Astrocyte (in vitro differentiated cells and primary cell): Measurements from ENCODE around the gene PIK3C2B. TPM values are rescaled to one million over a fixed set of nuclear protein-coding genes. Genes with fewer than 3 reads are reported as not detected.

Experiments
- DNase-seq: peaks from one replicate; pipeline ENCODE4 v3.0.0-alpha.2; 2010; ENCODE audit warnings: low read depth
- FAIRE-seq: peaks from 2 replicates; lab custom pipeline; 2011; peaks lifted over from hg19 to GRCh38; lab: Jason Lieb, UNC
- H2AFZ ChIP-seq: 2 replicates; pipeline ENCODE4 v1.6.0; 2012; ENCODE audit warnings: low read depth, low read length, inconsistent platforms
- H3K27ac ChIP-seq: 2 replicates; pipeline ENCODE4 v1.5.1; 2011; ENCODE audit warnings: low read depth, low read length, inconsistent platforms
- H3K27me3 ChIP-seq: 2 replicates; pipeline ENCODE4 v1.6.0; 2011; ENCODE audit warnings: low read length, inconsistent platforms; ENCODE audit not compliant: insufficient read depth
- H3K36me3 ChIP-seq: 2 replicates; pipeline ENCODE4 v1.5.1; 2011; ENCODE audit warnings: low read length, inconsistent platforms; ENCODE audit not compliant: insufficient read depth
- H3K4me1 ChIP-seq: 2 replicates; pipeline ENCODE4 v1.5.1; 2011; ENCODE audit warnings: low read length, inconsistent platforms; ENCODE audit not compliant: insufficient read depth
- H3K4me2 ChIP-seq: 2 replicates; pipeline ENCODE4 v1.6.0; 2012; ENCODE audit warnings: low read length, inconsistent platforms
- H3K4me3 ChIP-seq: 2 replicates; pipeline ENCODE4 v1.5.1; 2011; ENCODE audit warnings: low read depth, mild to moderate bottlenecking, low read length, inconsistent platforms; ENCODE audit not compliant: insufficient read depth
- H3K79me2 ChIP-seq: 2 replicates; pipeline ENCODE4 v1.6.0; 2012; ENCODE audit warnings: mild to moderate bottlenecking, low read length, inconsistent platforms; ENCODE audit not compliant: insufficient read depth
- H3K9ac ChIP-seq: 2 replicates; pipeline ENCODE4 v1.6.0; 2012; ENCODE audit warnings: mild to moderate bottlenecking, low read length, inconsistent platforms
- H3K9me3 ChIP-seq: 2 replicates; pipeline ENCODE4 v1.5.1; 2012; ENCODE audit warnings: low read depth, mild to moderate bottlenecking, low read length, inconsistent platforms; ENCODE audit not compliant: insufficient read depth
- H4K20me1 ChIP-seq: 2 replicates; pipeline ENCODE4 v1.6.0; 2012; ENCODE audit warnings: low read length, inconsistent platforms; ENCODE audit not compliant: insufficient read depth
- H3K27ac Mint-ChIP-seq: one replicate; pipeline ENCODE4 v1.8.0; 2021; ENCODE audit warnings: mild to moderate bottlenecking, mixed read lengths; ENCODE audit not compliant: unreplicated experiment
- H3K27me3 Mint-ChIP-seq: one replicate; pipeline ENCODE4 v1.8.0; 2021; ENCODE audit warnings: low read depth, mixed read lengths; ENCODE audit not compliant: unreplicated experiment
- H3K36me3 Mint-ChIP-seq: one replicate; pipeline ENCODE4 v1.8.0; 2021; ENCODE audit warnings: low read depth, mixed read lengths; ENCODE audit not compliant: unreplicated experiment
- H3K4me1 Mint-ChIP-seq: one replicate; pipeline ENCODE4 v1.8.0; 2021; ENCODE audit warnings: low read depth, mixed read lengths; ENCODE audit not compliant: unreplicated experiment
- H3K4me3 Mint-ChIP-seq: one replicate; pipeline ENCODE4 v1.8.0; 2021; ENCODE audit warnings: mild to moderate bottlenecking, moderate library complexity, mixed read lengths; ENCODE audit not compliant: unreplicated experiment
- H3K9me3 Mint-ChIP-seq: one replicate; pipeline ENCODE4 v1.8.0; 2021; ENCODE audit warnings: mild to moderate bottlenecking, mixed read lengths; ENCODE audit not compliant: unreplicated experiment
- EZH2 ChIP-seq: IDR thresholded peaks from 2 replicates; pipeline ENCODE4 v1.6.1; 2012; ENCODE audit warnings: mild to moderate bottlenecking, low read length, inconsistent platforms; ENCODE audit not compliant: insufficient read depth
- total RNA-seq: library from RNA; stranded (reverse); gene quantifications from 2 replicates; pipeline ENCODE4 v1.2.1, GENCODE V29; 2021
- TF ChIP-seq, protein P1 (sequence below): IDR thresholded peaks from 2 replicates; pipeline ENCODE4 v1.5.1; 2011; ENCODE audit warnings: low read depth, mild to moderate bottlenecking, inconsistent platforms, low read length, moderate library complexity; ENCODE audit not compliant: insufficient read depth

PIK3C2B gene
- total RNA-seq, 1 donor from 2014 or later = 19.3 TPM

DNA sequence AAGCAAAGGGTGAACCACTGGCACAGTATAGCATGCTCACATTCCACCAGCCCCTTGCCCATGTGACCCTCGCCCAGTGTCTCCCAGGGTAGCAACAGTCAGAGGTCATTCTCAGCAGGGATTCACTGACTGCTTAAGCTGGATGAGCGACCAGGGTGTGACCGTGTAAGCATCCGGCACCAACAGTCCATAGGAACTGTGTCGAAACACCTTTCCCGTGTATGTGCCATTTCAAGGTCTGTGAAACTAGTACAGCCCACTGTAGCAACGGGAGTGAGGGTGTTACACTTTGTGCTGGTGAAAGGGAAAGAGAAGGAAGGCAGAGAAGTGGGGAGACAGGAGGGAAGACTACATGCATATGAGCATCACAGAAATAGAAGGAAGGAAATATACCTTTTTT is 10.8 kb downstream of the PIK3C2B start:
- no peaks in the 10 kb centered on the region for H3K4me1 ChIP-seq
- no peaks in the 10 kb centered on the region for H3K9me3 ChIP-seq
- Mint-ChIP-seq H3K36me3 (peaks cover 14% of the 10 kb centered on the region), H3K27ac (no peak overlapping the region), H3K4me3 (no peak overlapping the region), H3K4me1 (peaks cover 17% of the 10 kb centered on the region), H3K27me3 (peaks cover 11% of the 10 kb centered on the region), H3K9me3 (peaks cover 1% of the 10 kb centered on the region)
- no peak overlapping the region for H3K9ac ChIP-seq
- no peaks in the 10 kb centered on the region for H3K36me3 ChIP-seq
- peaks cover 11% of the 10 kb centered on the region for H4K20me1 ChIP-seq
- TF ChIP-seq, protein P1, sequence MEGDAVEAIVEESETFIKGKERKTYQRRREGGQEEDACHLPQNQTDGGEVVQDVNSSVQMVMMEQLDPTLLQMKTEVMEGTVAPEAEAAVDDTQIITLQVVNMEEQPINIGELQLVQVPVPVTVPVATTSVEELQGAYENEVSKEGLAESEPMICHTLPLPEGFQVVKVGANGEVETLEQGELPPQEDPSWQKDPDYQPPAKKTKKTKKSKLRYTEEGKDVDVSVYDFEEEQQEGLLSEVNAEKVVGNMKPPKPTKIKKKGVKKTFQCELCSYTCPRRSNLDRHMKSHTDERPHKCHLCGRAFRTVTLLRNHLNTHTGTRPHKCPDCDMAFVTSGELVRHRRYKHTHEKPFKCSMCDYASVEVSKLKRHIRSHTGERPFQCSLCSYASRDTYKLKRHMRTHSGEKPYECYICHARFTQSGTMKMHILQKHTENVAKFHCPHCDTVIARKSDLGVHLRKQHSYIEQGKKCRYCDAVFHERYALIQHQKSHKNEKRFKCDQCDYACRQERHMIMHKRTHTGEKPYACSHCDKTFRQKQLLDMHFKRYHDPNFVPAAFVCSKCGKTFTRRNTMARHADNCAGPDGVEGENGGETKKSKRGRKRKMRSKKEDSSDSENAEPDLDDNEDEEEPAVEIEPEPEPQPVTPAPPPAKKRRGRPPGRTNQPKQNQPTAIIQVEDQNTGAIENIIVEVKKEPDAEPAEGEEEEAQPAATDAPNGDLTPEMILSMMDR = no peak
- H3K4me3 ChIP-seq = no peak overlapping the region
- no peak overlapping the region for H3K4me2 ChIP-seq
- H3K27ac ChIP-seq = no peak overlapping the region
- H3K27me3 ChIP-seq = peaks cover 6% of the 10 kb centered on the region
- no peak overlapping the region for H2AFZ ChIP-seq
- no peaks in the 10 kb centered on the region for H3K79me2 ChIP-seq
- FAIRE-seq (no peak), DNase-seq (no peak)

DNA sequence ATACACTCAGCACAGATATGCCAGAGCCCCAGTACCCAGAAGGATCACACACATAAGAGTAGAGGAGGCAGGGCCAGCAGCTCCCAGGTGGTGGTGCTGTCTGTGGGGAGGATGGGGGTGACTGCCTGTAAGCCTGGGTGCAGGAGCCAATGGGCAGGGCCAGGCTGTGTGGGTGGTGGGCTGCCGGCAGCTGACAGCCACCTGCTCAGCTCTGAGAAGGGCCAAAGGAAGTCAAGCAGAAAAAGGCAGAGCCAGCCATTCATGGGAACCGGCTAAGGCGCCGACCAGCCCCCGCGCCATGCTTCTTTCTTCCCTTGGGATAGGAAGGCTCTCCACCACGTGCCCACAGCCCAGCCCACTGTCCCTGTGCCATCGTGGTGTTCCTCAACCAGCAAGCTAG is 14.1 kb downstream of the PIK3C2B start:
- Histone ChIP-seq H3K9ac (no peak overlapping the region), H3K79me2 (no peaks in the 10 kb centered on the region), H4K20me1 (peaks cover 29% of the 10 kb centered on the region), H2AFZ (no peak overlapping the region), H3K4me1 (peaks cover 6% of the 10 kb centered on the region), H3K4me3 (no peak overlapping the region), H3K36me3 (no peaks in the 10 kb centered on the region), H3K4me2 (no peak overlapping the region), H3K9me3 (no peaks in the 10 kb centered on the region), H3K27ac (no peak overlapping the region), H3K27me3 (peaks cover 9% of the 10 kb centered on the region)
- peaks cover 1% of the 10 kb centered on the region for H3K9me3 Mint-ChIP-seq
- peaks cover 20% of the 10 kb centered on the region for H3K36me3 Mint-ChIP-seq
- no peak overlapping the region for H3K27ac Mint-ChIP-seq
- H3K4me3 Mint-ChIP-seq = no peak overlapping the region
- H3K27me3 Mint-ChIP-seq = peaks cover 11% of the 10 kb centered on the region
- no peak for FAIRE-seq
- no peak for DNase-seq
- no peak for TF ChIP-seq EZH2
- TF ChIP-seq, protein P1 = no peak
- peaks cover 37% of the 10 kb centered on the region for H3K4me1 Mint-ChIP-seq

DNA sequence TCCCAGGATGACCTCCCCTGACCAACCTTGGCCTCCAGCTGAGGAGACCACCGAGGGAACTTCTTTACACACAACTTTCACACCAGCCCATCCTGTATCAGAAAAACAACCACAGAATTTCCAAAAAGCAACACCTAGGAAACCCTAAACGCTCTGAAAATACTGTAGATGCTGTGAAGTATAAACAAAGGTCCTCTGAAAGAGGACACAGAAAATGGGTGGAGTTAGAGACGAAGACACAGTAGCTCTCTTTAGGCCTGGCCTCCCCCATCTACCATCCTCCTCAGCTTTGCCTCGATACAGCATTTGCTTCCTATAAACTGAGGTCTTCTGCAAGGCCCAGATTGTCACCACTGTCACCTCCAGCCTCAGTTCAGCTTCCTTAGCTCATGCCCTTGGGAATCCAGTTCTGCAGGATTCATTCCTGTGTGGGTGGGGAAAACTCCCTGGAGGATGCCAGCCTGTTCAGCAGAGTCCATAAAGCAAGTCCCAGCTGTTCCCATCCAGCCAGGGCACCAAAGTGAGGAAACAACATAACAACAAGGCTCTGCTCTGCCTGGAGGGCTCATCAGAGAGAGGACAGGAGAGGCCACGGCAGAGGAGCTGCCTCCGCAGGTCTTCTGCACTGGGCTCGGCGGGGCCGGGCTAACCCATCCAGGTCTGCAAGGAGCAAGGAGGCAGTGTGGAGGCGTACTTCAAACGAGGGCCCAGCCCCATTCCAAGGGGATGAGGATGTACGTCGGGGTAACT is 15.0 kb downstream of the PIK3C2B start:
- peaks cover 9% of the 10 kb centered on the region for H3K27me3 ChIP-seq
- H3K4me3 ChIP-seq = no peak overlapping the region
- H4K20me1 ChIP-seq = peaks cover 32% of the 10 kb centered on the region
- no peaks in the 10 kb centered on the region for H3K36me3 ChIP-seq
- DNase-seq = no peak
- H3K79me2 ChIP-seq = no peaks in the 10 kb centered on the region
- H3K27ac ChIP-seq = no peak overlapping the region
- H3K27ac Mint-ChIP-seq = no peak overlapping the region
- H3K4me1 ChIP-seq = peaks cover 6% of the 10 kb centered on the region
- FAIRE-seq = no peak
- peaks cover 1% of the 10 kb centered on the region for H3K9me3 Mint-ChIP-seq
- H3K36me3 Mint-ChIP-seq = peaks cover 21% of the 10 kb centered on the region
- no peak overlapping the region for H3K9ac ChIP-seq
- no peak overlapping the region for H3K4me3 Mint-ChIP-seq
- TF ChIP-seq EZH2 = no peak
- TF ChIP-seq, protein P1 = no peak
- no peak overlapping the region for H3K4me2 ChIP-seq
- H3K9me3 ChIP-seq = no peaks in the 10 kb centered on the region
- peaks cover 12% of the 10 kb centered on the region for H3K27me3 Mint-ChIP-seq
- peaks cover 46% of the 10 kb centered on the region for H3K4me1 Mint-ChIP-seq
- H2AFZ ChIP-seq = no peak overlapping the region
